A673 (cell line): ENCODE data around the gene CCL27. TPM values are rescaled to one million over a fixed set of nuclear protein-coding genes. Genes with fewer than 3 reads are reported as not detected.
A peak's percentile ranks its signal among the peaks of the same experiment; 100 is the strongest.

Experiments
- BruUV-seq: library from RNA; stranded (reverse); fragments of 400-500 nt; replicated peaks from 2 replicates; lab custom pipeline; 2021; lab: Mats Ljungman, UMichigan
- CTCF ChIA-PET: fragments of 300-600 bp; sonication (Branson Sonifier 250); formaldehyde crosslinking; loops from one replicate; lab custom pipeline; 2022; ENCODE audit warnings: antibody characterized with exemption; lab: Charles Lee
- POLR2A ChIA-PET: fragments of 300-600 bp; sonication (Branson Sonifier 250); formaldehyde crosslinking; loops from one replicate; lab custom pipeline; 2022; ENCODE audit warnings: antibody characterized with exemption; ENCODE audit not compliant: low non-redundant PET; lab: Charles Lee
- DNase-seq: peaks from one replicate; pipeline ENCODE4 v3.0.0-alpha.2; 2015; ENCODE audit warnings: low spot score
- H3K27ac ChIP-seq: fragments of 200-600 bp; sonication (generic); 2 replicates; pipeline ENCODE4 v1.5.1; 2016; ENCODE audit warnings: mixed run types, low read depth, mild to moderate bottlenecking, mixed read lengths, antibody characterized with exemption, low read length; ENCODE audit not compliant: poor library complexity, severe bottlenecking
- H3K27me3 ChIP-seq: fragments of 200-600 bp; sonication (generic); replicated peaks from 2 replicates; pipeline ENCODE4 v1.6.1; 2017; ENCODE audit warnings: mixed run types, low read depth, mild to moderate bottlenecking, mixed read lengths, antibody characterized with exemption, low read length; ENCODE audit not compliant: insufficient read depth, poor library complexity
- H3K36me3 ChIP-seq: fragments of 200-600 bp; sonication (generic); 2 replicates; pipeline ENCODE4 v1.6.1; 2016; ENCODE audit warnings: mixed run types, mild to moderate bottlenecking, mixed read lengths, antibody characterized with exemption, low read length; ENCODE audit not compliant: insufficient read depth, poor library complexity, severe bottlenecking
- H3K4me1 ChIP-seq: fragments of 200-600 bp; sonication (generic); 2 replicates; pipeline ENCODE4 v1.6.1; 2017; ENCODE audit warnings: mixed run types, mild to moderate bottlenecking, mixed read lengths, antibody characterized with exemption, low read length; ENCODE audit not compliant: insufficient read depth, poor library complexity, severe bottlenecking
- H3K4me3 ChIP-seq: fragments of 200-600 bp; sonication (generic); 2 replicates; pipeline ENCODE4 v1.5.1; 2016; ENCODE audit warnings: low read depth, mixed run types, mild to moderate bottlenecking, mixed read lengths, low read length; ENCODE audit not compliant: poor library complexity, severe bottlenecking
- H3K9me3 ChIP-seq: fragments of 200-600 bp; sonication (generic); 2 replicates; pipeline ENCODE4 v1.6.1; 2016; ENCODE audit warnings: mixed run types, low read depth, mild to moderate bottlenecking, mixed read lengths, antibody characterized with exemption, low read length; ENCODE audit not compliant: poor library complexity, severe bottlenecking
- EZH2 ChIP-seq: fragments of 200-600 bp; sonication (generic); IDR thresholded peaks from 2 replicates; pipeline ENCODE4 v1.6.1; 2017; ENCODE audit warnings: borderline replicate concordance, low read depth, mild to moderate bottlenecking, mixed read lengths, antibody characterized with exemption, low read length; ENCODE audit not compliant: poor library complexity, severe bottlenecking
- intact Hi-C: fragments of 100-400 bp; cut with micrococcal nuclease; formaldehyde crosslinking; loops from one replicate; pipeline ENCODE4 v1.10.0; 2022; ENCODE audit not compliant: unreplicated experiment
- total RNA-seq: library from RNA; stranded (reverse); gene quantifications from 2 replicates; pipeline ENCODE4 v1.2.3, GENCODE V29; 2021
- TF ChIP-seq, protein P1 (sequence below): fragments of 300-800, 200-600 bp; sonication (generic); conservative IDR thresholded peaks from 2 replicates; pipeline ENCODE4 v1.5.1; 2017; ENCODE audit warnings: low read depth, mild to moderate bottlenecking, antibody characterized with exemption, low read length, moderate library complexity, mixed read lengths

CCL27 gene
- total RNA-seq, 1 experiment from 2014 or later: not detected

DNA sequence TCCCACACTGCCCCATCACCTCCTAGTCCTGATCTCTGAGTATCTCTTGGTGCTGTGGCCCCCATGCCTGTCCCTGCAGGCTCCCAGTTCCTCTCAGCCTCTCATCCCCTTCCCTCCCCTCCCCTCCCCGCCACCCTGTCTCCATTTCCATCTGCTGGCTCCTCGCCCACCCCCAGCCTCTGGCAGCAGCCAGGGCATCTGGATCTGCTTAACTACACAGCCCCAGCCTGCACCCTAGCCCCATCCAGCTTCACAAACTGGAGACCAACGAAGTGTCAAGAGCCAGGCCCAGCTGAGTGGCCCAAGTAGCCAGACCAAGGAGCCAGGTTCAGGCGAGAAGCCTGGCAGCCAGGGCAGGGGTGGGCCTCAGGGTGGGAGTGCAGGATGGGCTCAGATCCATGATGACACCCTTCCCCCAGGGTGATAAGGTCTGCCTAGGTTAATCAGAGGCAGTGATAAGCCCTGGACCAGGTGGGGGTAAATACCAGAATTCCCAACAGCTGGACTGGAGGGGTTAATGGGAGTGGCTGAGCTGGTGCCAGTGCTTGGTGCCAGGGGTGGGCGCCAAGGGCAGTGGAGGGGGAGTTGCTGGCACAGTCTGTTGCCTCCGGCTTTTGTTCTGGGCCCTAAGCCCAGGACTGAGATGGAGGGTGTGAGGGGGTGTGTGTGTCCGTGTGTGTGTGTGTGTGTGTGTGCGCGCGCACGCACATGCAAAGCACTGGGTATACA is 8.0 kb downstream of the CCL27 start:
- CTCF ChIA-PET: no interaction called here
- H3K9me3 ChIP-seq: no peaks in the 10 kb centered on the region
- TF ChIP-seq, protein P1, sequence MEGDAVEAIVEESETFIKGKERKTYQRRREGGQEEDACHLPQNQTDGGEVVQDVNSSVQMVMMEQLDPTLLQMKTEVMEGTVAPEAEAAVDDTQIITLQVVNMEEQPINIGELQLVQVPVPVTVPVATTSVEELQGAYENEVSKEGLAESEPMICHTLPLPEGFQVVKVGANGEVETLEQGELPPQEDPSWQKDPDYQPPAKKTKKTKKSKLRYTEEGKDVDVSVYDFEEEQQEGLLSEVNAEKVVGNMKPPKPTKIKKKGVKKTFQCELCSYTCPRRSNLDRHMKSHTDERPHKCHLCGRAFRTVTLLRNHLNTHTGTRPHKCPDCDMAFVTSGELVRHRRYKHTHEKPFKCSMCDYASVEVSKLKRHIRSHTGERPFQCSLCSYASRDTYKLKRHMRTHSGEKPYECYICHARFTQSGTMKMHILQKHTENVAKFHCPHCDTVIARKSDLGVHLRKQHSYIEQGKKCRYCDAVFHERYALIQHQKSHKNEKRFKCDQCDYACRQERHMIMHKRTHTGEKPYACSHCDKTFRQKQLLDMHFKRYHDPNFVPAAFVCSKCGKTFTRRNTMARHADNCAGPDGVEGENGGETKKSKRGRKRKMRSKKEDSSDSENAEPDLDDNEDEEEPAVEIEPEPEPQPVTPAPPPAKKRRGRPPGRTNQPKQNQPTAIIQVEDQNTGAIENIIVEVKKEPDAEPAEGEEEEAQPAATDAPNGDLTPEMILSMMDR: no peak
- no peak for TF ChIP-seq EZH2
- H3K27me3 ChIP-seq: no peaks in the 10 kb centered on the region
- H3K4me1 ChIP-seq: peaks cover 25% of the 10 kb centered on the region
- no peak overlapping the region for H3K4me3 ChIP-seq
- peak overlapping the region; percentile 74 for H3K27ac ChIP-seq
- BruUV-seq: no TSS peak
- no peaks in the 10 kb centered on the region for H3K36me3 ChIP-seq
- POLR2A ChIA-PET: no interaction called here
- DNase-seq: peak; percentile 72
- intact Hi-C loops: no loop called here

DNA sequence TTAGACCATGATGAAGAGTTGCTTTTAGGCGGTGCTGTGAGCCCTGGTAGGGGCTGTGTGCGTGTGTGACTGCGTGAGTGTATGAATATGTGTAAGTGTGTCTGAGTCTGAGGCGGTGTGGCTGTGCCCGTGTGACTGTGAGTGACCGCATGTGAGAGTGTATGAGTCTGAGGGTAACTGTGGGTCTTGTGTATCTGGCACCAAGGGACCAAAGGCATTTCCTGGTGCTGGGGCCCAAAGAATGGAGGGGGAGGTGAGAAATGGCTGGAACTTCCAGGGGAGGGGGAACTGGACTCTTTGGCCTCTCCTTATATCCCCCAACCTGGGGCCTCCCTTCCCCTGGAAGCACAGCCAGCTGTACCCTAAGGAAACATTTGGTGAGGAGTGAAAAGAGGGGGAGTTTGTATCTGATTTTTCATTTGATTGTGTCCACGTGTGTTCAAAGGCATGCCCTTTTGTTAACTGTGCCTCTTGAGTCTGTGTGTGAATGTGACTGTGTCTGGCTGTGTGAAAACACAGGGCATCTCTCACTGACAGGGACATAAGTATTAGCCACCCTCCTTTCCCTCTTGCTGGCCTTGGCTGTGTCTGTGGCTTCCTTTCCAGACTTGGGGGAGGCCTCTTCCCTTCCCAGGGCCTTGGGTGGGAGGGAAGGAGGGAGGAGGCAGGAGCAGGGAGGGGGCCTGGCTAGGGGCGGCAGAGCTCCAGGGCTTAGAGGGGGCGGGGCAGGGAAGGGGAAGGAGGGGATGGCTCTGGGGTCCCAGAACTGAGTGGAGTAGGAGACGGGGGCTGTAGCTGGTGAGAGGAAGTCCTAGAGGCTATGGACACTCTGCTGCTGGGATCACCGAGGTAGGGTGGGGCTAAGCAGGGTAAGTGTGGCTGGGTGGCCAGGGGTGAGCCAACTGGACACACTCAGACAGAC is 9.0 kb downstream of the CCL27 start:
- no peaks in the 10 kb centered on the region for H3K9me3 ChIP-seq
- ChIA-PET CTCF (no interaction called here), POLR2A (no interaction called here)
- no peaks in the 10 kb centered on the region for H3K27me3 ChIP-seq
- TF ChIP-seq, protein P1: no peak
- TF ChIP-seq EZH2: no peak
- intact Hi-C loops: no loop called here
- H3K27ac ChIP-seq: peak overlapping the region; percentile 74
- H3K4me1 ChIP-seq: peaks cover 25% of the 10 kb centered on the region
- no TSS peak for BruUV-seq
- DNase-seq: peak; percentile 32
- no peak overlapping the region for H3K4me3 ChIP-seq
- peaks cover 10% of the 10 kb centered on the region for H3K36me3 ChIP-seq

DNA sequence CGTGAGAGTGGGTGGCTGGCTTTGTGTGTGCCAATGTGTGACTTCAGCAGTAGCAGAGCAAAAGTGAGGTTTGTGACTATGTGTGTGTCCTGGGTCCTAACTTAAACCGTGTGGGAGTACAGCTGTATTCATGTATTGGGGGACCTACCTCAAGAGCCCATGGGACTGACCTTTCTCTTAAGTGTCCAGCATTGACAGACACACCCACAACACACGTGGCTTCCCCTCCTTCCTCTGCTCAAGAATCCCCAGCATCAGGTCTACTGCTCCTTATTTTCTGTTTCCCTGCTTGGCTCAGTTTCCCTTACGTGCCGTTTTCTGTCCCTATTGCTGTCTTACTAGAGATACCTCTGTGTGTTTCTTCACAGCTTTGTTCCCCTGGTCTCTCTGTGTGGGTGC is 9.9 kb downstream of the CCL27 start:
- CTCF ChIA-PET: no interaction called here
- H3K4me3 ChIP-seq: no peak overlapping the region

More for the DNA sequence above, 9.9 kb downstream of the CCL27 start:
- intact Hi-C loops: no loop called here
- peaks cover 17% of the 10 kb centered on the region for H3K36me3 ChIP-seq
- no peak for TF ChIP-seq EZH2
- TF ChIP-seq, protein P1: no peak
- H3K4me1 ChIP-seq: peaks cover 25% of the 10 kb centered on the region
- POLR2A ChIA-PET: no interaction called here
- H3K9me3 ChIP-seq: no peaks in the 10 kb centered on the region
- peak overlapping the region; percentile 74 for H3K27ac ChIP-seq
- H3K27me3 ChIP-seq: no peaks in the 10 kb centered on the region
- no peak for DNase-seq
- no TSS peak for BruUV-seq
